ENCODE results near the gene DCAF12.

The DCAF12 gene

DNA sequence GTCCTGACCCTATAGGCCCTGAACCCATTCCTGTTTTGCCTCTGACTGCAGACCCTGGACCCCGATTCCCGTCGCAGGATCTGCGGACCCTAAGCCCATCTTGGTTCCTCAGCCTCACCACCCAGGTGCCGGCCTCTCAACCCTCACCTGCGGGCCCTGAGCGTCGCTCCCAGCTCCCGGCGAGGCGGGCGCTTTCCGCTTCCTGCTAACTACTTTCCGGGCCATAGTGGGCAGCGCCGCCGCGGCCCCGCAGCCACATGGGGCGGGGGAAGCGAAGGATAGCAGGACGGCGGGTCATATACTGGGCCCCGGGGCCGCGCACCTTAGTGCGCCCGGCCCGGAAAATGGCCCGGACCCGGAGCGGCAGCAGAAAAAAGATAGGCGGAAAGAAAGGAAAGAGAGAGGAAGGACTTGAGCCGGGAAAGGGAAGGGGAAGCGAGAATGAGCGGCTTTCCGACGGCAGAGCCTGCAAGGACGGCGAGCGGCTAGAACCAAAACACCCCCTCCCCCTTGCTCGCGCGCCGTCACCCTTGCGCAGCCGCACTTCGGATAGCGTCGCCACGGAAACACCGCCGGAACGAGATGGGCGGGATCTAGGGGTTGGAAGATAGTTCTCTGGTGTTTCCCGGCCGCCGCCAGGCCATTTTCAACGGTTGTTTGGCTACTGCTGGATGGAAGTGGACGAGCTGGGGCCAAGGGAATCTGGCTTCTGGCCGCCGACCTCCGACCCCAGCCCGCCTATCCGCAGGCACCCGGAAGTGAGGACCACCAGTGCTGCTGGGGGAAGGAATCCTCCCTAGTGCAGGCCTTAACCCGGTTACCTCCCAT is at the start of gene DCAF12:
Gene DCAF12 (minus strand): TSS at position 492 of the 828 bp plus-strand sequence. CDS start 267 bp downstream, at position 225.
- DNase-seq = peak; percentile 89 to 92

DNA sequence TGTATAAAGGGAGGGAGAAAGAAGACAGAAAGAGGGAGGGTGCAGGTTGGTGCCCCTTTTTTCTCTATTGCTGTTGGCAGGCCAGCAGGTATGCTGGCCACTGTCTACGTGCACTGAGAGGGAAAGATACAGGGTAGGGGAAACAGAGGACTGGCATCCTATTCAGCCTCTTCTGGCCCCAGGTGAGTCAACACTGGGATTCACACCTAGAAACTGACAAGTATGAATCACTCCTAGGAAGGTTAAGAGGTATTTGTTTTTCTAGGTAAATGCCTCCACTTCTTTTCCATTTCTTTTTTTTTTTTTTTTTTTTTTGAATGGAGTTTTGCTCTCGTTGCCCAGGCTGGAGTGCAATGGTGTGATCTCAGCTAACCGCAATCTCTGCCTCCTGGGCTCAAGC is 49.6 kb upstream of the DCAF12 start:
- DNase-seq = no peak

DNA sequence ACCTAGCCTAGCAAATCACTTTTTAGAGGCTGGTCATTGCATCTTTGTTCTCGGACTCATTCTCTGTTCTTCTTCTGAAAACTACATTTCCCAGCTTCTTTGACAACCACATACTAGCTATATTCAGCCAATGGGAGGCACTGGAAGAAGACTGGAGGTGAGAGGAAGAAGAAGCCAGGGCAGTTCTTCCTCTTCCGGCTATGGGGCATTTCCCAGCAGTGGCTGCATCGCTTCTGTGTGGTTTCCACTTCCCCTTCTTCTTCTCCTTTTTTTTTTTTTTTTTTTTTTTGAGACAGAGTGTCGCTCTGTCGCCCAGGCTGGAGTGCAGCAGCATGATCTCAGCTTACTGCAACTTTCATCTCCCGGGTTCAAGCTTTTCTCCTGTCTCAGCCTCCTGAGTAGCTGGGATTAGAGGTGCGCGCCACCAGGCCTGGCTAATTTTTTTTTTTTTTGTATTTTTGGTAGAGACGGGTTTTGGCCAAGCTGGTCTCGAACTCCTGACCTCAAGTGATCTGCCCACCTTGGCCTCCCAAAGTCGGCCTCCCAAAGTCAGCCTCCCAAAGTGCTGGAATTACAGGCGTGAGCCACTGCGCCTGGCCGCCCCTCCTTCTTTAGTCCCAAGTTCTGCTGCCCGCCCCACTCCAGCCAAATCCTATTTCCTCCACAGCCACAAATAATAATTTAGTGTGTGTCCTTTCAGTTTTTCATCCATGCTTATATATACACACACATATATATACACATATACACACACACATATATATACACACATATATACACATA is 45.4 kb upstream of the DCAF12 start:
- DNase-seq = peak; percentile 81 to 89

DNA sequence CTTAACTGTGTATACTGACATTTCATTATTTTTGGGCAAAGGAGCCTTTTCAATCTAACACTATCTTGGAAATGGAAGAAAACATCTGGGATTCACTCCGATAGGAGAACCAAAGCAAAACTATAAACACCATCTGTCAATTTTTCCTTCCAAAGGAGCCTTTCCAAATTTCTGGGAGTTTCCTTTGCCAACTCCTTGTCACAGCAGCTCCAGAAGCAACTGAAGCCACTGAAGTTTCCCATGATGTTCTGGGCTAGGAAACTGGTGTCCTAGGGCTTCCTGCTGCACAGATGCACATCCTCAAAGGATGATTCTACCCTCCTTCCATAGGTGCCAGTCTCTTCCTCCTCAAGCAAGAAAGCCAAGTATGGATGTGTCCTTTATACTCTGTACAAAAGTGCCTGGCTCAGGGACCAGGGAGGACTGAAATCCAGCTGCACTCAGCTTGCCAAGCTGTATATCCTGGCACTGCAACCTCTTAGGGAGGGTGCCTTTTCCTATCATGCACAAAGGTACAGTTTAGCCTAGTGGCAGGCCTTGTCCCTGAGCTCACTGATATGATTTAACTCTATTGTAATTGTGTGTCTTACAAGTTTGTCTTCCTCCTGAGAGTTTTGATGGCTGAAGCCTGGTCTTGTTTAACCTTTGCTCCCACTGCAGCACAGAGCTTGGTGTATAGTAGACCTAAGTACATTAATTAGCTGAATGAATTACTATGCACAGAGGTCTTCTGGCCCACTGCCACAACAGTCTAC is 43.9 kb upstream of the DCAF12 start:
- DNase-seq = no peak

DNA sequence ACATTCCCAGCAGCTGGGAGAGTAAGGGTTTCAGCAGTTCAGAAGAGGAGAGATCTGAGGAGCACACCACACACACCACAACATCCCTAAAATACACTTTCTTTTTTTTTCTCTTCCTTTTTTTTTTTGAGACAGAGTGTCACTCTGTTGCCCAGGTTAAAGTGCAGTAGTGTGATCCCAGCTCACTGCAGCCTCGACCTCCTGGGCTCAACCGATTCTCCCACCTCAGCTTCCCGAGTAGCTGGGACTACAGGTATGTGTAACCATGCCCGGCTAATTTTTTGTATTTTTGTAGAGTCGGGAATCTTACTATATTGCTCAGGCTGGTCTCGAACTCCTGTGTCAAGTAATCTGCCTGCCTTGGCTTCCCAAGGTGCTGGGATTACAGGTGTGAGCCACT is 42.6 kb upstream of the DCAF12 start:
- no peak for DNase-seq

DNA sequence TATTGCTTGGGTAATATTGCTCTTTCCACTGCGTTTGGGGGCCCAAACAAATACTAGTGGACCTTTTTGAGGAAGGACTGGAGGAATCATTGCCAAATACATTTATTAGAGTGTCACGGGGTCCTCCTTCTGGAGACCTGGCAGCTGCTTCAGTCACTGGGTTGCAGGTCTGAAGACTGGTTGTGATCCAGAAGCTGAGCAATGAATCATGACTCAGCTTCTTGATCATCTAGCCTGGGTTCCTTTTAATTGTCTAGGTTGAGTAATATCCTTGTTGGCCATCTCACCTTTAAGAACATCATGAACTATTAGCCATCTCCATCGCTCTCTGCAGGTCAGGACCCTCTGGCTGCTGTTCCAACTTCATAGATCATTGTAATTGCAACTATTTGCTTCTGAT is 36.9 kb upstream of the DCAF12 start:
- no peak for DNase-seq

DNA sequence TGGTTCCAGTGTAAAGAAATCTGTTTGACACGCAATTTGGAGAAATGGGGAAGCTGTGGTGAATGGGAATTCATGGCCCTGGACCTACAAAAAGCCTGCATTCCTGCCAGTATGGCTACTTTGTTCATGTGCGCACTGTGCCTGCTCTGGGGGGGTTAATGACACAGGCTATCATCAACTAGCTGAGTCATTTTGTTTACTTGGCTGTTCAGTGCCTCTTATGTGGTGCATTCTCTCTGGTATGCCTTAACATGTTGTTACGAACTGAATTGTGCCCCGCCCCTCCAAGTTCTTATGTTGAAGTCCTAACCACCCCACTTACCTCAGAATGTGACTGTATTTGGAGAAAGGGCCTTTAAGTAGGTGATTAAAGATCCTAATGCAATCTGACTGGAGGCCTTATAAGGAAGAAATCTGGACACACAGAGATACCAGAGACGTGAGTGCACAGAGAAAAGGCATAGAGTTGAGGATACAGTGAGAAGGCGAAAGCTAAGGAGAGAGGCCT is 31.9 kb upstream of the DCAF12 start:
- no peak for DNase-seq

DNA sequence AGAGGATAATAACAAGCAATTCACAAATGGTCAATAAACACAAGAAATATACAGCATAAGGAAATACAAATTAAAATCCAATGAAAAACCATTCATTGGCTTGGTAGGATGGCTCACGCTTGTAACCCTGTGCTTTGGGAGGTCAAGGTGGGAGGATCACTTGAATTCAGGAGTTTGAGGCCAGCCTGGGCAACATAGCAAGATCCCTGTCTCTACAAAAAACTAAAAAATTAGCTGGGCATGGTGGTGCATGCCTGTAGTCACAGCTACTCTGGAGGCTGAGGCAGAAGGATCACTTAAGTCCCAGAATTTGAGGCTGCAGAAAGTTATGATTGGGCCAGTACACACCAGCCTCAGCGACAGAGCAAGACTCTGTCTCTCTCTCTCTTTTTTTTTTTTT is 31.4 kb upstream of the DCAF12 start:
- DNase-seq = no peak

DNA sequence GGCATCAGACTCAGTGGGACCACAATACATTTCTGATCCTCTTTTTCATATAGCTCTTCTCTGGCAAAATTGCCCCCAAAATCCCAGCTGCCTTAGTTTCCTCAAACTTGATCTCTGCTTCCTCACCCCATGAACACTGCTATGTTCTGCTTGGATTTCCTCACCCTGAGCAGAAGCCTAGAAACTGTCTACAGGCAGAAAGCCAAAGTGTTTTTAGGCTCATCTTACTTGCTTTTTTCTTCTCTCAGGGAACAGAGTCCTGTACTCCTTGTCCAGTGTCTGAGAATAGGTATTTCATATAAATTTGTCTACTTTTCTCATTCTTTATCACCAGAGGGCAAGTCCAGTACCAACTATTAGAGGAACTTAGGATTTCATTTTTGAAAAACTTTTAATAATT is 30.8 kb upstream of the DCAF12 start:
- no peak for DNase-seq

DNA sequence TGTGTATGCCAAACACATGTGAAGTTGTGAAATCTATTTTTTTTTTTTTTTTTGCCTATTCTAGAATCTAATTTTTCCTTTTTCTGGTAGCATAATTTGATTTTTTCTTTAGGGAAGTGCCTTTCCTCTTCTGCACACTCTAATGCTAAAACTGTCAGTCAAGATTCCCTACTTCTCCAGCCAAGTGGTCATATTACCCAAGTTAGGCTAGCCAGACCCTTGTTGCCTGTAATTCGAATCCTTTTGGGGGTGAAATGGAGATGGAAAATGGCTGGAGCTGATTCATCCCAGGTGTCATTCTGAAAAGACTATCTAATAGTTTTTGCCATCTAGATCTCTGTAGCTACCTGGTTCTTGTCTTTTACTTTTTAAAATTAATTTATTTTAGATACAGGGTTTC is 27.6 kb upstream of the DCAF12 start:
- no peak for DNase-seq

DNA sequence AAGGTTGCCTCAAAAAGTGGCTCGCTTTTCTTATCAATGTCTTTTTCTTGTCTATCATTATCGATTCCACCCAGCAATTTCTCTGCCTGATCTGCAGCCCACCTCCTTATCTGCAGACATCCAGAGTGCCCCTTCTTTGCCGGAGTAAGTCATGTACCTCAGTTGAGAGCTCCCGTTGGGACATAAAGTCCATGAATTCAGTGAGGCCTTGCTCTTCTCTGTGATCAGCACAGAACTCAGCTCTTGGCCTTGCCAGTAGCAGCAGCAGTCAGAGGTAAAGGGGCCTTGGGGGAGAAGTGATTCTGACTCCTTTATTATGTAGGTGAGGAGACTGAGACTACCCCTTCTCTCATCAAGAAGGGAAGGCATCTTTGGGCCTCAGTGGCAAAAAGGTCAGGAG is 24.9 kb upstream of the DCAF12 start:
- DNase-seq = no peak

DNA sequence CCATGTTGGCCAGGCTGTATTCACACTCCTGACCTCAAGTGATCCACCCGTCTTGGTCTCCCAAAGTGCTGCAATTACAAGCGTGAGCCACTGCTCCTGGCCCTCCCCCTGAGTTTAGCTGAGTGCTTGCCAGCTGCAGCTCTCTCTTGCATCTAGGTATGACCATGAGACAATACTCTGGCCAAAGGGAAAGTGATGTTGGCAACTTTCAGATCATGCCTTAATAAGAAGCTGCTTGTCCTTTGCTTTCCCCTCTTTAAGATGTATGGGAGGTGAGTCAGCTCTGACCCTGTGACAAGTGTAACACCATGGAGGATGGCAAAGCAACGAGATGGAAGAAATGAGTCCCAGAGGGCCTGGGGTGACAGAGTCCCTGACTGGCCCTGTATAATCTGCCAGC is 18.7 kb upstream of the DCAF12 start:
- no peak for DNase-seq

DNA sequence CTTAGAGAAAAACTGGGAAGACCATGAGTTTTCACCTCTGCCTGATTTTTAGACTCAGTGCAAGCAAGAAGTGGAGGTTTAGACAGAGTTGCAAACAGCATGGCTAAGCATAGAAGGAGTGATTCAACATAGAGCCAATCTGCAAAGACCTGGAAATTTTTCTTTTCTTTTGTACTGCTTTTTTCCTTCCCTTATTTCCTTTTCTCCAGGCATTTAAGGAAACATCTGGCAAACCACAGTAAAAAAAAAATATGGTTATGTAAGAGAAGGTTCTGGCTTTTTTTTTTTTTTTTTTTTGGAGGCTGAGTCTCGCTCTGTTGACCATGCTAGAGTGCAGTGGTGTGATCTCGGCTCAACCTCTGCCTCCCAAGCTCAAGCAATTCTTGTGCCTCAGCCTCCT is 16.6 kb upstream of the DCAF12 start:
- no peak for DNase-seq

DNA sequence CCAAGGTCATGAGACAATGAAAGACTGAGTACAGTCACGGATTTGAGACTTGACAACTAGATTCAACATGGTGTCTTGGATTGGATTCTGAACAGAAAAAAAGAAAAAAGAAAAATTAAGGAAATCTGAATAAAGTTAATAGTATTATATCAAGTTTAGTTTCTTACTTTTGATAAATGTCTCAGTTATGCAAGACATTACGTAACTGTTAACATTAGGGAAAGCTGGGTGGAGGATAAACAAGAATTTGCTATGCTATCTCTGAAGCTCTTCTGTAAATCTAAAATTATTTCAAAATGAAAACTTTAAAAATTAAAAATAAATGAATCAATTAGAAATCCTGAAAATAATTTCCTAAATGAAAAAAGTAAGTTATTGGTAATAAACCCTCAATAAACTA is 14.4 kb upstream of the DCAF12 start:
- DNase-seq = no peak

DNA sequence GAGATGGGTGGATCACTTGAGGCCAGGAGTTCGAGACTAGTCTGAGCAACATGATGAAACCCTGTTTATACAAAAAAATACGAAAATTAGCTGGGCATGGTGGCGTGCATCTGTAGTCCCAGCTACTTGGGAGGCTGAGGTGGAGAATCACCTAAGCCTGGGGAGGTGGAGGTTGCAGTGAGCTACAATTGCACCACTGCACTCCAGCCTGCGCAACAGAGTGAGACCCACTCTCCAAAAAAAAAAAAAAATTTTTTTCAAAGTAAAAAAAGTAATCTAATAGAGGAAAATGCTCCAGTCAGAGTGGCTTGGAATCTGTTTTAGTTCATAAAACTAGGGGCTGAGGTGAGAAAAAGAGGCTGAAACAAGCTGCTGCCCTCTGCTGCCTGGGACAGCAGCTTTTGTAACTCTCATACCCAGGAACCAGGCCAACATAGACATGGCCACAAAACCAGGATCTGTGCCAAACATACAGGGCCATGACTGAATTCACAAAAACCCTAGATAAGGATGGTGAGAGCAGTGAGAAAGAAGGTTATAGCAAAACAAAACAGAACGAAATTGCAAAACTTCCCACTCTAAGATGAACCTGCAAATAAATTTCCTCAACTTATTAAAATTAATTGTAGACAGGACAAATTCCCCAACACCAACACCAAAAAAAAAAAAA is 13.1 kb upstream of the DCAF12 start:
- no peak for DNase-seq

DNA sequence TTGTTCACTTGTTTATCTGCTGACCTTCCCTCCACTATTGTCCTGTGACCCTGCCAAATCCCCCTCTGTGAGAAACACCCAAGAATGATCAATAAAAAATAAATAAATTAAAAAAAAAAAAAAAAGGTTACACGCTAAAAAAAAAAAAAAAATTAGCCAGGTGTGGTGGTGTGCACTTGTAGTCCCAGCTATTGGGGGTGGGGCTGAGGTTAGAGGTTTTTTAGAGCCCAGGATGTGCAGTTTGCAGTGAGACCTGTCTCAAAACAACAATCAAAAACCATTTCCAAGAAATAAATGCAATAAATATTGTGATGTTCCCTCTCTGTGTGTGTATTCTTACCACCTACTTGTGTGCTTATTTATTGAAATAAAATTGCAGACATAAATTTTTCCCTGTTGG is 12.1 kb upstream of the DCAF12 start:
- peak in 1 of 2 donors; percentile 33 for DNase-seq

DNA sequence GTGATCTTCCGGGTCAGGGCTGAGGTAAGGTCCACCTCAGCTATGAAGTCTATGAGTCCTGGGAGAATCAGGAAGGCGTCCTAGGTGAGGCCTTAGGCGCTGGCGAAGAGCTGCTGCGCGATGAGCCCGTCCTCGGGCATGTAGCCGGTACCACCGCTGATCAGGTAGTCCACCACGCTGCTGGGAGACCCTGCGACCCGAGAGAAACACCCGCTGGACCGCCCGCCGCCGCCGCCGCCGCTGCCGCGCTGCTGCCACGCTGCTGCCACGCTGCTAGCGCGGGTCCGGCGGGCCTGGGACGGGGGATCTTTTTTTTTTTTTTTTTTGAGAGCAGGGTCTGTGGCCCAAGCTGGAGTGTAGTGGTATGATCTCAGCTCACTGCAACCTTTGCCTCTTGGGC is 8.0 kb upstream of the DCAF12 start:
- DNase-seq = no peak

DNA sequence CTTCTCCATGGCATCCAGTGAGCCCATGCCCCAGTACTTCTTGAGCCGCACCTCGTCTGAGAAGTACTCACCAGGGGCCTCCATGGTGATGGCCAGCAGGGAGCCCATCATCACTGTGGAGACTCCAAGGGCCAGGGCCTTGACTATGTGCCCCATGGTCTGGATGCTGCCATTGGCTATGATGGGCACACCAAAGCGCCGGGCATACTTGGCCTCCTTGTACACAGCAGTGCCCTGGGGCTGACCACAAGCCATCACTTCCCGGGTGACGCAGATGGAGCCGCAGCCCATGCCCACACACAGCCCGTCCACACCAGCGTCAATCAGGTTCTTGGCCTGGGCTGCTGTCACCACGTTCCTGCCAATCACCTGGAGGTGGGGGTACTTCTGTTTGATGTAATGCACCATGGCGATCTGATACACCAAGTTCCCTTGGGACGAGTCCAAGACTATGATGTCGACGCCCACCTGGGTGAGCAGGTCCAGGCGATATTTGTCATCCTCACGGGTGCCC is 7.0 kb upstream of the DCAF12 start:
- no peak for DNase-seq

DNA sequence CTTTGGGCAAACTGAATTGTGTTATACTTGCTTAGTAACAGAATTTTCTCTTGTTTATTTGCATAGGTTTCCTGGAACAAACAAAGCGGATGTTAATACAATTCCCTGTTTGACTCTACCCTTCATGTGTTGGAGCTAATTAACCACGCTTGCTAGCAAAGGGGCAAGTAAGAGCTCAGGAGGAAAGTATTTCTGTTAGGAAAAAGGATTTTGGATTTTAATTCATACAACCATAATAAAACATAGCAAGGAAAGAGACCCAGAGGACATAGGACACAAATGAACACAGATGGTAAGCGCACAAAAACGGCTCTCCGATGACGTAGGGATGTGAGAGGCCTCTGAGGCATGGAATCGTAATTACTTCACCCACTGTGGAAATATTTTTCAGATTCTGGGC is 5.1 kb upstream of the DCAF12 start:
- no peak for DNase-seq

DNA sequence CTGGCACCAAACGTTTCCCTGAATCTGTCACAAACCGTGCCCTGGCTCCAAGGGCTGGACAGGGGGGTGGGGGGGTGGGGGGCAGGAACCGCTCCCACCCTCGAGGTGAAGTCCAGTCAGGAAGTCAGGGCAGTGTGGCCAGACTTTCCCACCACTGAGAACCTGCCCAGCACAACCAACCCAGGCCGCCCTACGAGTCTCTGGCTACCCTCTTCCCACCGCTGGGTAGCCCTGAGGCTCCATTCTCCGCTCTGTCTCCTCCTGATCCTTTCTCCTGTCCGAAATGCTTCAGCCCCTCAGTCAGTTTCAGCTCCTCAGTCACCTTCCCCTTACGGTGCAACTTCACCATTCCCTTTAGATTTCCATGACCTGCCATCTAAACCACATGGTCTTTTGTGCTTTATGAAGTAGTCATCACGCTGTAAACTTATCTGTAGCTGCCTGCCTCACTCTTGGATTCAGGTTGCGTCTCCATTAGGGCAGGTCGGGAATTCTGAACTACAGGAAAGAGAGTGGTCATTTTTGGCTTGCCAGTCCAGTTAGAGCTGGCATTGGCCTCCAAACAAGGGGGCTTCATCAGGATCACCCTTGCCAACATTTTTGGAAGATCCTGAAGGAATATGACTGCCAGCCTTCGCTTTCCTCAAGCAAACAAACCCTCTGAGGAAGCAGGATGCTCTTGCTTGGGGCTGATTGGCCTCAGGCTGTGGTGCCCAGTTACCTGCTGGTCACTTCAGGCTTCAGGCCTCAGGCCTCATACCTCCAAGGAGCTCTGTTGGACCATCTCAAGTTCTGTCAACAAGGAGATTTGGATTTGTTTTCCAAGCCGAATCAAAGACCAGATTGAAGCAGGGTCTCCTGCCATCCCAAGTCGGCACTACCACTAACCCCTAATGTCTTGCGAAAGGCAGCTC is 794 bp upstream of the DCAF12 start:
- DNase-seq = no peak

DNA sequence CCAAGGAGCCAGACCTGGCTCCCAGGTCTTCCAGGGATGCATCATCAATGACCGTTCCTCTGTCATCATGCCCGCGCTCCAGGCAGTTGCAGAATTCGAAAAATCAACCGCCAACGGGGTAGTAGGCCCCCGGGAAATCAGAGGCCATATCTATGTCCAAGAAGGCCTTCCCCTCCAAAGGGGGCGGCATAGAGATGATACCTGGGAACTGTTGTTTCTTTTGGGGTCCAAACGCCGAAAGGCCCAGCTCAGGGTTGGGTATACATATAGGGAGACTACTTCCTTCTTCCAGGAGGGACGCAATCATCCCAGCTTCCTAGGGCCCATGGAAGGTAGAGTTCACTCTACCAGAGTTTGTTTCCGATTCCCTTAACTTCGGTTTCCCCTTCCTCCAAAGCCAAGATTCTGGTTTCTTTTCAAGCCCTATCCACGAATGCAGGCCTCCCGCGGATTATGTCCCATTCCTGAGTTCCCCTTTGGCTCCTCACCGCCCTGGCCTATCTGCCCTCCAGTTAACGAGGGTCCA is 754 bp downstream of the DCAF12 start:
- DNase-seq = no peak

All from CD4-positive, alpha-beta T cell treated with Interleukin-4 for 1 hour (primary cell).